HEK293 (cell line): ENCODE results near the gene SREBF1.

Experiments used
- ZNF654 ChIP-seq: fragments of 450-650 bp; formaldehyde crosslinking; IDR thresholded peaks from 2 replicates; pipeline ENCODE4 v1.5.1; 2016; ENCODE audit warnings: low read depth, missing biosample characterization, missing genetic modification characterization
- TF ChIP-seq, protein P1 (sequence below): fragments of 450-650 bp; formaldehyde crosslinking; IDR thresholded peaks from 2 replicates; pipeline ENCODE4 v1.5.1; 2016; ENCODE audit warnings: missing biosample characterization, missing genetic modification characterization
- TF ChIP-seq, protein P2 (sequence below): fragments of 450-650 bp; formaldehyde crosslinking; IDR thresholded peaks from 2 replicates; pipeline ENCODE4 v1.5.1; 2016; ENCODE audit warnings: missing biosample characterization, missing genetic modification characterization, low read depth
- TF ChIP-seq, protein P3 (sequence below): fragments of 450-650 bp; formaldehyde crosslinking; IDR thresholded peaks from 2 replicates; pipeline ENCODE4 v1.5.1; 2016; ENCODE audit warnings: missing biosample characterization, missing genetic modification characterization

DNA sequence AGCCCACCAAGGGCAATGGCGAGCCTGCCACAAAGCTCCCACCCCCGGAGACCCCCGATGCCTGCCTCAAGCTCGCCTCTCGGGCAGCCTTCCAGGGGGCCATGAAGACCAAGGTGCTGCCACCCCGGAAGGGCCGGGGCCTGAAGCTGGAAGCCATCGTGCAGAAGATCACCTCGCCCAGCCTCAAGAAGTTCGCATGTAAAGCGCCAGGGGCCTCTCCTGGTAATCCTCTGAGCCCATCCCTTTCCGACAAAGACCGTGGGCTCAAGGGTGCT, 40.1 kb downstream of the SREBF1 start:
- TF ChIP-seq, protein P1, sequence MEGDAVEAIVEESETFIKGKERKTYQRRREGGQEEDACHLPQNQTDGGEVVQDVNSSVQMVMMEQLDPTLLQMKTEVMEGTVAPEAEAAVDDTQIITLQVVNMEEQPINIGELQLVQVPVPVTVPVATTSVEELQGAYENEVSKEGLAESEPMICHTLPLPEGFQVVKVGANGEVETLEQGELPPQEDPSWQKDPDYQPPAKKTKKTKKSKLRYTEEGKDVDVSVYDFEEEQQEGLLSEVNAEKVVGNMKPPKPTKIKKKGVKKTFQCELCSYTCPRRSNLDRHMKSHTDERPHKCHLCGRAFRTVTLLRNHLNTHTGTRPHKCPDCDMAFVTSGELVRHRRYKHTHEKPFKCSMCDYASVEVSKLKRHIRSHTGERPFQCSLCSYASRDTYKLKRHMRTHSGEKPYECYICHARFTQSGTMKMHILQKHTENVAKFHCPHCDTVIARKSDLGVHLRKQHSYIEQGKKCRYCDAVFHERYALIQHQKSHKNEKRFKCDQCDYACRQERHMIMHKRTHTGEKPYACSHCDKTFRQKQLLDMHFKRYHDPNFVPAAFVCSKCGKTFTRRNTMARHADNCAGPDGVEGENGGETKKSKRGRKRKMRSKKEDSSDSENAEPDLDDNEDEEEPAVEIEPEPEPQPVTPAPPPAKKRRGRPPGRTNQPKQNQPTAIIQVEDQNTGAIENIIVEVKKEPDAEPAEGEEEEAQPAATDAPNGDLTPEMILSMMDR (tag by site-specific recombination): no peak
- no peak for TF ChIP-seq ZNF654 (tag by site-specific recombination)
- TF ChIP-seq, protein P2, sequence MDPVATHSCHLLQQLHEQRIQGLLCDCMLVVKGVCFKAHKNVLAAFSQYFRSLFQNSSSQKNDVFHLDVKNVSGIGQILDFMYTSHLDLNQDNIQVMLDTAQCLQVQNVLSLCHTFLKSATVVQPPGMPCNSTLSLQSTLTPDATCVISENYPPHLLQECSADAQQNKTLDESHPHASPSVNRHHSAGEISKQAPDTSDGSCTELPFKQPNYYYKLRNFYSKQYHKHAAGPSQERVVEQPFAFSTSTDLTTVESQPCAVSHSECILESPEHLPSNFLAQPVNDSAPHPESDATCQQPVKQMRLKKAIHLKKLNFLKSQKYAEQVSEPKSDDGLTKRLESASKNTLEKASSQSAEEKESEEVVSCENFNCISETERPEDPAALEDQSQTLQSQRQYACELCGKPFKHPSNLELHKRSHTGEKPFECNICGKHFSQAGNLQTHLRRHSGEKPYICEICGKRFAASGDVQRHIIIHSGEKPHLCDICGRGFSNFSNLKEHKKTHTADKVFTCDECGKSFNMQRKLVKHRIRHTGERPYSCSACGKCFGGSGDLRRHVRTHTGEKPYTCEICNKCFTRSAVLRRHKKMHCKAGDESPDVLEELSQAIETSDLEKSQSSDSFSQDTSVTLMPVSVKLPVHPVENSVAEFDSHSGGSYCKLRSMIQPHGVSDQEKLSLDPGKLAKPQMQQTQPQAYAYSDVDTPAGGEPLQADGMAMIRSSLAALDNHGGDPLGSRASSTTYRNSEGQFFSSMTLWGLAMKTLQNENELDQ (tag by site-specific recombination): no peak
- TF ChIP-seq, protein P3, sequence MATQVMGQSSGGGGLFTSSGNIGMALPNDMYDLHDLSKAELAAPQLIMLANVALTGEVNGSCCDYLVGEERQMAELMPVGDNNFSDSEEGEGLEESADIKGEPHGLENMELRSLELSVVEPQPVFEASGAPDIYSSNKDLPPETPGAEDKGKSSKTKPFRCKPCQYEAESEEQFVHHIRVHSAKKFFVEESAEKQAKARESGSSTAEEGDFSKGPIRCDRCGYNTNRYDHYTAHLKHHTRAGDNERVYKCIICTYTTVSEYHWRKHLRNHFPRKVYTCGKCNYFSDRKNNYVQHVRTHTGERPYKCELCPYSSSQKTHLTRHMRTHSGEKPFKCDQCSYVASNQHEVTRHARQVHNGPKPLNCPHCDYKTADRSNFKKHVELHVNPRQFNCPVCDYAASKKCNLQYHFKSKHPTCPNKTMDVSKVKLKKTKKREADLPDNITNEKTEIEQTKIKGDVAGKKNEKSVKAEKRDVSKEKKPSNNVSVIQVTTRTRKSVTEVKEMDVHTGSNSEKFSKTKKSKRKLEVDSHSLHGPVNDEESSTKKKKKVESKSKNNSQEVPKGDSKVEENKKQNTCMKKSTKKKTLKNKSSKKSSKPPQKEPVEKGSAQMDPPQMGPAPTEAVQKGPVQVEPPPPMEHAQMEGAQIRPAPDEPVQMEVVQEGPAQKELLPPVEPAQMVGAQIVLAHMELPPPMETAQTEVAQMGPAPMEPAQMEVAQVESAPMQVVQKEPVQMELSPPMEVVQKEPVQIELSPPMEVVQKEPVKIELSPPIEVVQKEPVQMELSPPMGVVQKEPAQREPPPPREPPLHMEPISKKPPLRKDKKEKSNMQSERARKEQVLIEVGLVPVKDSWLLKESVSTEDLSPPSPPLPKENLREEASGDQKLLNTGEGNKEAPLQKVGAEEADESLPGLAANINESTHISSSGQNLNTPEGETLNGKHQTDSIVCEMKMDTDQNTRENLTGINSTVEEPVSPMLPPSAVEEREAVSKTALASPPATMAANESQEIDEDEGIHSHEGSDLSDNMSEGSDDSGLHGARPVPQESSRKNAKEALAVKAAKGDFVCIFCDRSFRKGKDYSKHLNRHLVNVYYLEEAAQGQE: no peak
